Fibroblast of lung (primary cell): ENCODE results near the gene DEPDC1B. TPM values are rescaled to one million over a fixed set of nuclear protein-coding genes. Genes with fewer than 3 reads are reported as not detected.

Source experiments
- DNase-seq, 2 donors: peaks; one replicate each; pipeline versions ENCODE4 v3.0.0 to v3.0.0-alpha.2; 2010; ENCODE audit warnings: low read depth in 2 of 2
- H2AFZ ChIP-seq: 2 replicates; pipeline ENCODE4 v1.5.1; 2012; ENCODE audit warnings: low read length, control low read depth, inconsistent platforms
- H3K27ac ChIP-seq: 2 replicates; pipeline ENCODE4 v1.5.1; 2011; ENCODE audit warnings: low read length, control low read depth; ENCODE audit not compliant: insufficient read depth
- H3K27me3 ChIP-seq: 2 replicates; pipeline ENCODE4 v1.5.1; 2011; ENCODE audit warnings: mild to moderate bottlenecking, low read length; ENCODE audit not compliant: control insufficient read depth, insufficient read depth
- H3K36me3 ChIP-seq: 2 replicates; pipeline ENCODE4 v1.5.1; 2011; ENCODE audit warnings: low read length; ENCODE audit not compliant: control insufficient read depth, insufficient read depth
- H3K4me1 ChIP-seq: 2 replicates; pipeline ENCODE4 v1.5.1; 2011; ENCODE audit warnings: low read length; ENCODE audit not compliant: control insufficient read depth, insufficient read depth; ENCODE audit errors: extremely low read depth
- H3K4me2 ChIP-seq: 2 replicates; pipeline ENCODE4 v1.5.1; 2011; ENCODE audit warnings: low read length, control low read depth; ENCODE audit not compliant: insufficient read depth; ENCODE audit errors: extremely low read depth
- H3K4me3 ChIP-seq, 4 experiments: fragments of 200-600 bp in 1 of 4; sonication (generic) in 1 of 4; replicated peaks in 1 of 4; 2 replicates each; pipeline ENCODE4 v1.5.1; 2011 to 2016; ENCODE audit warnings: low read length in 4 of 4, low read depth in 3 of 4, mild to moderate bottlenecking in 3 of 4, control low read depth in 2 of 4, inconsistent platforms in 1 of 4, mixed read lengths in 1 of 4; ENCODE audit not compliant: insufficient read depth in 1 of 4; ENCODE audit errors: control extremely low read depth in 1 of 4
- H3K79me2 ChIP-seq: 2 replicates; pipeline ENCODE4 v1.5.1; 2012; ENCODE audit warnings: mild to moderate bottlenecking, low read length, inconsistent platforms; ENCODE audit not compliant: control insufficient read depth, insufficient read depth
- H3K9ac ChIP-seq: 2 replicates; pipeline ENCODE4 v1.5.1; 2011; ENCODE audit warnings: mild to moderate bottlenecking, low read length, control low read depth; ENCODE audit not compliant: insufficient read depth
- H3K9me3 ChIP-seq: 2 replicates; pipeline ENCODE4 v1.5.1; 2012; ENCODE audit warnings: low read depth, low read length; ENCODE audit not compliant: control insufficient read depth, insufficient read depth
- H4K20me1 ChIP-seq: 2 replicates; pipeline ENCODE4 v1.5.1; 2011; ENCODE audit warnings: low read length; ENCODE audit not compliant: control insufficient read depth, insufficient read depth; ENCODE audit errors: extremely low read depth
- CTCF ChIP-seq, 2 donors: IDR thresholded peaks in 1 of 2; conservative IDR thresholded peaks in 1 of 2; 1 replicate in 1 of 2; 2 replicates in 1 of 2; pipeline ENCODE4 v1.5.1; 2011 to 2012; ENCODE audit warnings: low read length in 2 of 2, control low read depth in 1 of 2, inconsistent platforms in 1 of 2, low read depth in 1 of 2, mild to moderate bottlenecking in 1 of 2
- EZH2 ChIP-seq: IDR thresholded peaks from 2 replicates; pipeline ENCODE4 v1.5.1; 2012; ENCODE audit warnings: low read length, control low read depth, mild to moderate bottlenecking; ENCODE audit errors: missing control alignments
- polyA plus RNA-seq, 2 donors: library from polyadenylated mRNA; depleted of rRNA in 1 of 2; stranded (reverse) in 1 of 2; unstranded in 1 of 2; fragments of >200 nt; gene quantifications; 2 replicates each; pipeline ENCODE4 v1.2.1, GENCODE V29; 2011 to 2012; ENCODE audit warnings: missing spikeins in 1 of 2
- total RNA-seq: library from RNA; depleted of rRNA; stranded (reverse); fragments of >200 nt; gene quantifications from 2 replicates; pipeline ENCODE4 v1.2.1, GENCODE V29; 2014

The DEPDC1B gene
- total and polyA plus RNA-seq, 2 donors (not counting 1 experiment from before 2014, with no cell fraction given), result 2.5 to 3.2 TPM

DNA sequence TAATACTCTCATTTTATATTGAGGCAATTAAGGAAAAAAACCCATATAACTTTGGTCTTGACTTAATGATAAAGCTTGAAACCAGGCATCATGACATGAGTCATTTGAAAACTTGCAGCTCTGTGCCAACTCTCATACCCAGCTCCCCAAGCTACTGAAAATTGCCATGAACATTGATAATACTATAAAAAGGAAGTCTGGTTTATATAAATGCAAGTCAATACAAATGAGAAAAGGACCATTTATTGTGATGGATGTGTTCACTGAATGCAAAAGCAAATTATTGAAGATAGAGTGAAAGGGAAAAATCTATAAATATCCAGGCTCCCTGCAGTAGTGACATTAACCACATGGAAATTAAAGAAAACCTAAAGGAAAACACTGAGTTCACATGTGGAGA lies 116.3 kb downstream of the DEPDC1B start:
- Histone ChIP-seq H3K4me1 (no peaks in the 10 kb centered on the region), H3K4me3 (no peak overlapping the region), H3K27me3 (no peaks in the 10 kb centered on the region), H2AFZ (no peak overlapping the region), H3K9ac (no peak overlapping the region), H3K36me3 (no peaks in the 10 kb centered on the region), H3K79me2 (no peaks in the 10 kb centered on the region), H4K20me1 (no peaks in the 10 kb centered on the region), H3K4me2 (no peak overlapping the region), H3K9me3 (no peaks in the 10 kb centered on the region), H3K27ac (no peak overlapping the region)
- TF ChIP-seq EZH2 (no peak), CTCF (conservative IDR thresholded peaks at IDR 0.05 in 1 of 2, IDR thresholded peaks at IDR 0.05 in 1 of 2; ENCODE audit: low read depth in 1 of 2, low read length in 2 of 2) (no peak)
- peak in 1 of 2 donors; percentile 10 for DNase-seq

DNA sequence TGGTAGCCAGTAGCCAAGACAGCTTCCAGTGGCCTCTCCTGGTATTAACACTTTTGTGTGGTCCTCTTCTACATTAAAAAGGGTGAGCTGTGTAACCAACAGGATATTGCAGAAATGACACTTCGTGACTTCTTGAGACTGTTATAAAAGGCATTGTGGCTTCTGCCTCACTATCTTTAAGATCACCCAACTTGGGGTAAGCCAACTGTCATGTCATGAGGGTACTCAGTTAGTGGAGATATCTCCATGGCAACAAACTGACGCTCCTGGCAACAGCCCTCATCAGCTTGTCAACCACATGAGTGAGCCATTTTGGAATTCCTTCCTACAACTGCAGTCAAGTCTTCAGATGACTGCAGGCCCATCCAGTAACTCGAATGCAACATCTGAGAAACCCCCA lies 121.7 kb downstream of the DEPDC1B start:
- Histone ChIP-seq H3K27me3 (no peaks in the 10 kb centered on the region), H3K9me3 (no peaks in the 10 kb centered on the region), H3K27ac (no peak overlapping the region), H3K4me1 (no peaks in the 10 kb centered on the region), H3K79me2 (no peaks in the 10 kb centered on the region), H4K20me1 (no peaks in the 10 kb centered on the region), H3K36me3 (no peaks in the 10 kb centered on the region), H3K9ac (no peak overlapping the region), H3K4me2 (no peak overlapping the region), H2AFZ (no peak overlapping the region), H3K4me3 (no peak overlapping the region)
- no peak for TF ChIP-seq CTCF (conservative IDR thresholded peaks at IDR 0.05 in 1 of 2, IDR thresholded peaks at IDR 0.05 in 1 of 2; ENCODE audit: low read depth in 1 of 2, low read length in 2 of 2)
- TF ChIP-seq EZH2, result no peak
- DNase-seq, result no peak

- no peak overlapping the region for H3K9ac ChIP-seq
These were observed 122.8 kb downstream of the DEPDC1B start for GRCh38 chr5:60577116-60577515.

More at GRCh38 chr5:60577116-60577515, 122.8 kb downstream of the DEPDC1B start:
- H3K27ac ChIP-seq, result no peak overlapping the region
- no peak overlapping the region for H3K4me3 ChIP-seq
- no peak overlapping the region for H2AFZ ChIP-seq
- no peaks in the 10 kb centered on the region for H3K9me3 ChIP-seq
- H3K36me3 ChIP-seq, result no peaks in the 10 kb centered on the region
- H3K27me3 ChIP-seq, result no peaks in the 10 kb centered on the region
- no peaks in the 10 kb centered on the region for H3K4me1 ChIP-seq
- H3K79me2 ChIP-seq, result no peaks in the 10 kb centered on the region
- TF ChIP-seq CTCF (conservative IDR thresholded peaks at IDR 0.05 in 1 of 2, IDR thresholded peaks at IDR 0.05 in 1 of 2; ENCODE audit: low read depth in 1 of 2, low read length in 2 of 2) (no peak), EZH2 (no peak)
- H4K20me1 ChIP-seq, result no peaks in the 10 kb centered on the region
- H3K4me2 ChIP-seq, result no peak overlapping the region
- peak in 1 of 2 donors; percentile 79 for DNase-seq
